Keratinocyte (primary cell): ENCODE data around the gene DPEP2.

Experiments
- CTCF ChIP-seq, 3 experiments: IDR thresholded peaks in 1 of 3; conservative IDR thresholded peaks in 1 of 3; optimal IDR thresholded peaks in 1 of 3; 2 replicates in 2 of 3; 3 replicates in 1 of 3; pipeline versions ENCODE3 to v1.5.1; 2011; ENCODE audit warnings: low read length in 3 of 3, mild to moderate bottlenecking in 3 of 3, moderate library complexity in 2 of 3, control low read depth in 1 of 3, inconsistent platforms in 1 of 3; ENCODE audit not compliant: insufficient read depth in 2 of 3; ENCODE audit errors: extremely low read depth in 1 of 3
- EZH2 ChIP-seq: IDR thresholded peaks from one replicate; pipeline ENCODE4 v1.6.1; 2012; ENCODE audit warnings: inconsistent platforms, mild to moderate bottlenecking, low read length, moderate library complexity

- TF ChIP-seq CTCF (optimal IDR thresholded peaks at IDR 0.05 in 1 of 3, IDR thresholded peaks at IDR 0.05 in 1 of 3, conservative IDR thresholded peaks at IDR 0.05 in 1 of 3; ENCODE audit: extremely low read depth in 1 of 3, insufficient read depth in 2 of 3, low read length in 3 of 3) (no peak), EZH2 (no peak)
Measured at GRCh38 chr16:68000450-68000849, 1.2 kb upstream of the DPEP2 start.
